Measurements from ENCODE around the gene TMEM205. TPM values are rescaled to one million over a fixed set of nuclear protein-coding genes. Genes with fewer than 3 reads are reported as not detected.
A peak's percentile ranks its signal among the peaks of the same experiment; 100 is the strongest.

The TMEM205 gene
- total RNA-seq, 1 donor from 2014 or later, result 70.6 TPM

- H3K27me3 ChIP-seq (ENCODE audit: control insufficient read depth, insufficient read depth, low read length), result no peaks in the 10 kb centered on the region
- TF ChIP-seq CTCF (IDR thresholded peaks at IDR 0.05; ENCODE audit: insufficient read depth, low read length, severe bottlenecking), result no peak
- H3K36me3 ChIP-seq (ENCODE audit: control insufficient read depth, insufficient read depth, low read length), result peaks cover 19% of the 10 kb centered on the region
- FAIRE-seq, result no peak
- no peak overlapping the region for H3K4me3 ChIP-seq (ENCODE audit: low read depth, low read length)
- DNase-seq (ENCODE audit: low read depth), result no peak
These were observed 15.9 kb downstream of the TMEM205 start for GRCh38 chr19:11330127-11330526.

GRCh38 chr19:11325544-11325943 lies 20.5 kb downstream of the TMEM205 start:
- H3K27me3 ChIP-seq (ENCODE audit: control insufficient read depth, insufficient read depth, low read length), result no peaks in the 10 kb centered on the region
- no peak overlapping the region for H3K4me3 ChIP-seq (ENCODE audit: low read depth, low read length)
- DNase-seq (ENCODE audit: low read depth), result no peak
- peaks cover 2% of the 10 kb centered on the region for H3K36me3 ChIP-seq (ENCODE audit: control insufficient read depth, insufficient read depth, low read length)
- no peak for TF ChIP-seq CTCF (IDR thresholded peaks at IDR 0.05; ENCODE audit: insufficient read depth, low read length, severe bottlenecking)
- FAIRE-seq, result no peak

GRCh38 chr19:11324748-11325389 lies 21.2 kb downstream of the TMEM205 start:
- Histone ChIP-seq H3K36me3 (ENCODE audit: control insufficient read depth, insufficient read depth, low read length) (no peaks in the 10 kb centered on the region), H3K27me3 (ENCODE audit: control insufficient read depth, insufficient read depth, low read length) (no peaks in the 10 kb centered on the region), H3K4me3 (ENCODE audit: low read depth, low read length) (no peak overlapping the region)
- FAIRE-seq (no peak), DNase-seq (ENCODE audit: low read depth) (no peak)
- no peak for TF ChIP-seq CTCF (IDR thresholded peaks at IDR 0.05; ENCODE audit: insufficient read depth, low read length, severe bottlenecking)

- FAIRE-seq, result no peak
- Histone ChIP-seq H3K27me3 (ENCODE audit: control insufficient read depth, insufficient read depth, low read length) (no peaks in the 10 kb centered on the region), H3K36me3 (ENCODE audit: control insufficient read depth, insufficient read depth, low read length) (no peaks in the 10 kb centered on the region), H3K4me3 (ENCODE audit: low read depth, low read length) (no peak overlapping the region)
- TF ChIP-seq CTCF (IDR thresholded peaks at IDR 0.05; ENCODE audit: insufficient read depth, low read length, severe bottlenecking), result no peak
- DNase-seq (ENCODE audit: low read depth), result peak; percentile 93
These were observed 21.9 kb downstream of the TMEM205 start for GRCh38 chr19:11324079-11324661.

- H3K4me3 ChIP-seq (ENCODE audit: low read depth, low read length), result no peak overlapping the region
- H3K36me3 ChIP-seq (ENCODE audit: control insufficient read depth, insufficient read depth, low read length), result no peaks in the 10 kb centered on the region
- H3K27me3 ChIP-seq (ENCODE audit: control insufficient read depth, insufficient read depth, low read length), result no peaks in the 10 kb centered on the region
- DNase-seq (ENCODE audit: low read depth) (no peak), FAIRE-seq (no peak)
- no peak for TF ChIP-seq CTCF (IDR thresholded peaks at IDR 0.05; ENCODE audit: insufficient read depth, low read length, severe bottlenecking)
These were observed 22.4 kb downstream of the TMEM205 start for GRCh38 chr19:11323601-11324078.
